ENCODE data around the gene HOXD8.

Gene HOXD8

GRCh38 chr2:176166272-176166671 lies 36.8 kb downstream of the HOXD8 start:
- H3K4me3 ChIP-seq (ENCODE audit: low read depth, low read length), result no peak overlapping the region
- no peak for DNase-seq (ENCODE audit: low read depth, low spot score)
- CTCF ChIA-PET, result interaction anchor here (0.9 to 4.2 kb wide), 6 partner anchors 21 to 473 kb away, joined by 3 to 24 read pairs (median 6); no protein-coding TSS in a partner anchor
- TF ChIP-seq CTCF (IDR thresholded peaks at IDR 0.05; ENCODE audit: insufficient read depth, low read length, missing control alignments), result no peak
- POLR2A ChIA-PET, result interaction anchor here (0.6 kb wide), 2 partner anchors 25 to 27 kb away, joined by 3 read pairs; no protein-coding TSS in a partner anchor

GRCh38 chr2:176167398-176167797 lies 37.9 kb downstream of the HOXD8 start:
- POLR2A ChIA-PET, result no interaction called here
- CTCF ChIA-PET, result interaction anchor here (0.8 to 4.2 kb wide), 6 partner anchors 9 to 387 kb away, joined by 3 to 24 read pairs (median 6); no protein-coding TSS in a partner anchor

GRCh38 chr2:176169181-176169580 lies 39.7 kb downstream of the HOXD8 start:
- no peak for TF ChIP-seq CTCF (IDR thresholded peaks at IDR 0.05; ENCODE audit: insufficient read depth, low read length, missing control alignments)
- no peak overlapping the region for H3K4me3 ChIP-seq (ENCODE audit: low read depth, low read length)
- POLR2A ChIA-PET, result no interaction called here
- CTCF ChIA-PET, result interaction anchor here (1.3 to 4.2 kb wide), 3 partner anchors 29 to 385 kb away, joined by 4 to 24 read pairs (median 18); no protein-coding TSS in a partner anchor
- DNase-seq (ENCODE audit: low read depth, low spot score), result no peak

More at GRCh38 chr2:176167398-176167797, 37.9 kb downstream of the HOXD8 start:
- H3K4me3 ChIP-seq (ENCODE audit: low read depth, low read length), result no peak overlapping the region
- no peak for DNase-seq (ENCODE audit: low read depth, low spot score)
- no peak for TF ChIP-seq CTCF (IDR thresholded peaks at IDR 0.05; ENCODE audit: insufficient read depth, low read length, missing control alignments)

GRCh38 chr2:176169711-176170110 lies 40.2 kb downstream of the HOXD8 start:
- no peak for DNase-seq (ENCODE audit: low read depth, low spot score)
- no peak for TF ChIP-seq CTCF (IDR thresholded peaks at IDR 0.05; ENCODE audit: insufficient read depth, low read length, missing control alignments)
- no peak overlapping the region for H3K4me3 ChIP-seq (ENCODE audit: low read depth, low read length)
- ChIA-PET CTCF (interaction anchor here (1.3 to 4.2 kb wide), 2 partner anchors 286 to 385 kb away, joined by 4 to 24 read pairs; no protein-coding TSS in a partner anchor), POLR2A (no interaction called here)

GRCh38 chr2:176170602-176171305 lies 41.2 kb downstream of the HOXD8 start:
- no peak for DNase-seq (ENCODE audit: low read depth, low spot score)
- no peak for TF ChIP-seq CTCF (IDR thresholded peaks at IDR 0.05; ENCODE audit: insufficient read depth, low read length, missing control alignments)
- ChIA-PET CTCF (no interaction called here), POLR2A (no interaction called here)
- no peak overlapping the region for H3K4me3 ChIP-seq (ENCODE audit: low read depth, low read length)

GRCh38 chr2:176171351-176172006 lies 42.0 kb downstream of the HOXD8 start:
- no peak overlapping the region for H3K4me3 ChIP-seq (ENCODE audit: low read depth, low read length)
- DNase-seq (ENCODE audit: low read depth, low spot score), result no peak
- TF ChIP-seq CTCF (IDR thresholded peaks at IDR 0.05; ENCODE audit: insufficient read depth, low read length, missing control alignments), result no peak
- ChIA-PET POLR2A (no interaction called here), CTCF (no interaction called here)

All from AG04449 (cell line).